Inflammatory macrophage (primary cell): ENCODE data around the gene GOLGA8F.
A peak's percentile ranks its signal among the peaks of the same experiment; 100 is the strongest.
"Not testable (repeated sequence)": the region's sequence is repeated elsewhere in the genome, so short reads cannot be mapped to it uniquely, and the experiment has no call there.

Experiments
- DNase-seq, 2 donors: peaks; one replicate each; pipeline ENCODE4 v3.0.0-alpha.2; 2020 to 2022
- total RNA-seq, 18 experiments: gene quantifications; one replicate each; lab custom pipeline; 2026; ENCODE audit warnings: mixed read lengths in 6 of 18, inconsistent platforms in 2 of 18; lab: John Stamatoyannopoulos, UW

GOLGA8F gene
- total RNA-seq: 0 to 0.06 (median 0) reads per million in 18 experiments

GRCh38 chr15:28378364-28378763 is at the start of gene GOLGA8F:
GOLGA8F (plus strand) TSS chr15:28378664; CDS start chr15:28378762, 98 bp downstream.
- not testable (repeated sequence) for DNase-seq

GRCh38 chr15:28357984-28358383 is 20.5 kb upstream of the GOLGA8F start, which contains the start of gene GOLGA6L24:
GOLGA6L24 (minus strand) TSS chr15:28358084; CDS start chr15:28358023, 61 bp downstream.
- DNase-seq: not testable (repeated sequence)

- DNase-seq: not testable (repeated sequence)
Observed at GRCh38 chr15:28365502-28365901, 13.0 kb upstream of the GOLGA8F start.

- DNase-seq: not testable (repeated sequence)
Observed at GRCh38 chr15:28380053-28380452, 1.6 kb downstream of the GOLGA8F start.

- DNase-seq: not testable (repeated sequence)
Observed at GRCh38 chr15:28396022-28396421, 17.6 kb downstream of the GOLGA8F start.

- DNase-seq: not testable (repeated sequence)
Observed at GRCh38 chr15:28402774-28403435, 24.4 kb downstream of the GOLGA8F start.

- peak in 1 of 2 donors; percentile 1 for DNase-seq
Observed at GRCh38 chr15:28420470-28420869, 42.0 kb downstream of the GOLGA8F start.

GRCh38 chr15:28435594-28435993 is 57.1 kb downstream of the GOLGA8F start:
- DNase-seq: not testable (repeated sequence)
